ENCODE measurements around the gene ARHGAP32. TPM values are rescaled to one million over a fixed set of nuclear protein-coding genes. Genes with fewer than 3 reads are reported as not detected.

Gene ARHGAP32
- total RNA-seq, 2 experiments from 2014 or later, result 8.7 to 10.0 TPM

GRCh38 chr11:129144256-129144655, 47.9 kb downstream of the ARHGAP32 start:
- no peak for ATAC-seq (ENCODE audit: poor library complexity)
- Histone ChIP-seq H3K9me3 (ENCODE audit: control insufficient read depth in 1 of 2, insufficient read depth in 1 of 2, low read length in 2 of 2) (peaks cover 0 to 4% of the 10 kb centered on the region in 2 experiments), H3K27ac (ENCODE audit: low read depth in 1 of 2, low read length in 2 of 2) (no peak overlapping the region), H3K27me3 (ENCODE audit: control insufficient read depth in 1 of 2, insufficient read depth in 2 of 2, low read length in 2 of 2) (no peaks in the 10 kb centered on the region), H3K4me1 (ENCODE audit: insufficient read depth, low read length) (no peaks in the 10 kb centered on the region), H3K36me3 (ENCODE audit: insufficient read depth, low read length) (no peaks in the 10 kb centered on the region), H3K4me3 (ENCODE audit: low read length) (no peak overlapping the region)
- ChIA-PET POLR2A (no interaction called here), CTCF (no interaction called here)
- peaks cover 13% of the 10 kb centered on the region for H3K36me3 Mint-ChIP-seq (ENCODE audit: low read depth)
- H3K27me3 Mint-ChIP-seq, result no peaks in the 10 kb centered on the region
- no peak for TF ChIP-seq CTCF (IDR thresholded peaks at IDR 0.05)
- no peak overlapping the region for H3K4me3 Mint-ChIP-seq
- H3K9me3 Mint-ChIP-seq, result no peaks in the 10 kb centered on the region
- H3K27ac Mint-ChIP-seq, result no peak overlapping the region
- intact Hi-C loops (cut with DNase I, micrococcal nuclease), result no loop called here
- no peak for DNase-seq
- H3K4me1 Mint-ChIP-seq (ENCODE audit: low read depth), result no peaks in the 10 kb centered on the region

DNA sequence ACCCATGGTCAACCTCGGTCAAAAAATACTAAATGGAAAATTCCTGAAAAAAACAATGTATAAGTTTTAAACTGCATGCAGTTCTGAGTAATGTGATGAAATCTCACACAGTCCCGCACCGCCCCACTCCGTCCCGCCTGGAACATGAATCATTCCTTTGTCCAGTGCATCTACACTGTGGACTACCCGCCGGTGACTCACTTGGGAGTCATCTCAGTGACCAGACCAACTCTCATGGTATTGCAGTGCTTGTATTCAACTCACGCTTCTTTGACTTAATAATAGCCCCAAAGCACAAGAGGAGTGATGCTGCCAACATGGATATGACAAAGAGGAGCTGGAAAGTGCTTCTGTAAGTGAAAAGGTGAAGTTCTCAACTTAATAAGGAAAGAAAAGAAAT, 48.8 kb downstream of the ARHGAP32 start:
- H3K4me3 ChIP-seq (ENCODE audit: low read length), result no peak overlapping the region
- H3K27me3 ChIP-seq (ENCODE audit: control insufficient read depth in 1 of 2, insufficient read depth in 2 of 2, low read length in 2 of 2), result no peaks in the 10 kb centered on the region
- TF ChIP-seq CTCF (IDR thresholded peaks at IDR 0.05), result no peak
- H3K4me1 Mint-ChIP-seq (ENCODE audit: low read depth), result no peaks in the 10 kb centered on the region
- no peaks in the 10 kb centered on the region for H3K4me1 ChIP-seq (ENCODE audit: insufficient read depth, low read length)
- H3K36me3 ChIP-seq (ENCODE audit: insufficient read depth, low read length), result no peaks in the 10 kb centered on the region
- H3K9me3 Mint-ChIP-seq, result no peaks in the 10 kb centered on the region
- ATAC-seq (ENCODE audit: poor library complexity) (no peak), DNase-seq (peak in 1 of 14 experiments; percentile 7)
- H3K27ac ChIP-seq (ENCODE audit: low read depth in 1 of 2, low read length in 2 of 2), result no peak overlapping the region
- H3K9me3 ChIP-seq (ENCODE audit: control insufficient read depth in 1 of 2, insufficient read depth in 1 of 2, low read length in 2 of 2), result no peaks in the 10 kb centered on the region
- no peaks in the 10 kb centered on the region for H3K27me3 Mint-ChIP-seq
- no peak overlapping the region for H3K4me3 Mint-ChIP-seq
- ChIA-PET POLR2A (no interaction called here), CTCF (no interaction called here)
- peaks cover 7% of the 10 kb centered on the region for H3K36me3 Mint-ChIP-seq (ENCODE audit: low read depth)
- no peak overlapping the region for H3K27ac Mint-ChIP-seq
- intact Hi-C loops (cut with DNase I, micrococcal nuclease), result no loop called here

DNA sequence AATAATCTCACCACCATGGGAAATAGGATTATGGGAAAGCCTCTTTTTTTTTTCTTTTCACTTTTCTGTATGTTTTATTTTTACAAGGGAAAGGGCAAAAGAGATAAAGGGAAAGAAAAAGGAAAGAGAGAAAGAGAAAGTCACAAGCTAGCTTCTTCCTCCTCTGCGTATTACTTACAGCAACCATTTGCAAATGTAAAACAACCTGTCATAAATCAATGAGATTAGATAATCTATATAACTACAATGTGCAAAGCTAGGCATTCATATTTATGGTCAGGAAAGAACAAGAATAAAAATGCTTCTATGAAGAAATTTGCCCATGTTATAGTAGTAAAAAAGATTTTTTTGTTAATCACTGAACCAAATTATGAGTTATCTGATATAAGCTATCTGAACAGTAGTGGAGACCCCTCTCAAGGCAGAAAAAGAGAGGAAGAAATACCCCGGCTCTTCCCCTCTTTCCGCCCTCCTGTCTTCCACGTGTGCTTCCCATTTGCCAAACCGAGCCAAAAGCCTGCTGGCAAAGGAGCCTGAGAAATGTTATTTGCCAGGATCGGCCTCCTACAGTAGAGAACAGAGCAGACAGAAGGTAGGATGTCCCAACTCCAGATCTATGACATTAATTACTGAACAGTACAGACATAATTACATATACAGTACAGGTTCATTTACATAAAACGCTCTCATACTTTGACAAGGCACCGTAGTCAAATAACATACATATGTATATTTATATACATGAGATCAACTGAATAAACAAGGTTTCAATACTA, 50.2 kb downstream of the ARHGAP32 start:
- DNase-seq, result no peak
- no peaks in the 10 kb centered on the region for H3K9me3 ChIP-seq (ENCODE audit: control insufficient read depth in 1 of 2, insufficient read depth in 1 of 2, low read length in 2 of 2)
- Mint-ChIP-seq H3K4me1 (ENCODE audit: low read depth) (no peaks in the 10 kb centered on the region), H3K9me3 (no peaks in the 10 kb centered on the region), H3K27me3 (no peaks in the 10 kb centered on the region), H3K27ac (no peak overlapping the region), H3K4me3 (no peak overlapping the region), H3K36me3 (ENCODE audit: low read depth) (no peaks in the 10 kb centered on the region)
- H3K27me3 ChIP-seq (ENCODE audit: control insufficient read depth in 1 of 2, insufficient read depth in 2 of 2, low read length in 2 of 2), result no peaks in the 10 kb centered on the region
- no peaks in the 10 kb centered on the region for H3K36me3 ChIP-seq (ENCODE audit: insufficient read depth, low read length)
- H3K4me1 ChIP-seq (ENCODE audit: insufficient read depth, low read length), result no peaks in the 10 kb centered on the region
- H3K27ac ChIP-seq (ENCODE audit: low read depth in 1 of 2, low read length in 2 of 2), result no peak overlapping the region
- no peak for TF ChIP-seq CTCF (IDR thresholded peaks at IDR 0.05)
- H3K4me3 ChIP-seq (ENCODE audit: low read length), result no peak overlapping the region
- POLR2A ChIA-PET, result no interaction called here
- ATAC-seq (ENCODE audit: poor library complexity), result no peak
- CTCF ChIA-PET, result no interaction called here
- intact Hi-C loops (cut with DNase I, micrococcal nuclease), result no loop called here
